HG03460 (cell line): ENCODE data around the gene ZSCAN2.
A peak's percentile ranks its signal among the peaks of the same experiment; 100 is the strongest.
"Not testable (repeated sequence)": the region's sequence is repeated elsewhere in the genome, so short reads cannot be mapped to it uniquely, and the experiment has no call there.

Source experiments
- ATAC-seq: cut with Tn5 transposase; IDR thresholded peaks from one replicate; pipeline ENCODE4 v1.9.1; 2021; ENCODE audit not compliant: unreplicated experiment

Gene ZSCAN2

DNA sequence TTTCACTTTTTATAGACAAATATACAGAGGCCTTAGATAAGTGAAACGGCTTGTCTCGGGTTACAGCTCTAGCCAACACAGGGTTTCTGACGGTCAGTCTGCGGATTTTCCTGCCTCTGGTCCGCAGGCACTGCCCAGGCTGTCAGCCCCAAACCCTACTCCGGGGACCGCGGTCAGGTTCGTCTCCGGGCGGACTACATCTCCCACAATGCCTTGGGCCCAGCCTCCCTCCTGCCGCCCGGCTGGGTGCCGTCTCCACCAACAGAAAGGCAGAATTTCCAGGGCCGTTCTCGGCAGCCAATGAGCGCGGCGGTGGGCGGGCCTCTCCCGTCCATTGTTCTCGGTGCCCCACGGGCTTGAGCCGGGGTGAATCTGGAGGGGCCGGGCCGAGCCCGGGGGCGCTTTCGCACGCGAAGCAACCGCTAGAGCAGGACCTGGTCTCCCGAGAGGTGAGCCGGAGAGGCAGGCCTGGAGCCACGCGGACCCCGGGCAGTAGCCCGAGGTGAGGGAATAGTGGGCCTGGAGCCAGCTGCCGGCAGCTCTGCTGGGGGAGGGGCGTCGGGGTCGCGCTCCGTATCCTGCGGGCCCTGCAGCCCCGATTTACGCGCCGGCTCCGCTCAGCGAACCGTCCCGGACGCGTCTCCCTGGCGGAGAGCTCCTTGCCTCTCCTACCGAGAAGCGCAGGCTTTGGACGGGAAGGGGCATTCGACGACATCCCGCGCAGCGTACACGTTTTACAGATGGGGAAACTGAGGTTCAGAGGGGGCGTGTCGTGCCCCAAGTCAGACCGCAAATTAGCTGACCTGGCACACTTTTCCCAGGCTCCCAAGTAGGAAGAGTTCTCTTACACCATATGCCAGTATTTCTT lies at the start of gene ZSCAN2:
ZSCAN2 (plus strand) TSS at position 323 of the 868 bp plus-strand sequence. CDS start 2,919 bp downstream, outside the sequence.
- peak; percentile 94 for ATAC-seq

DNA sequence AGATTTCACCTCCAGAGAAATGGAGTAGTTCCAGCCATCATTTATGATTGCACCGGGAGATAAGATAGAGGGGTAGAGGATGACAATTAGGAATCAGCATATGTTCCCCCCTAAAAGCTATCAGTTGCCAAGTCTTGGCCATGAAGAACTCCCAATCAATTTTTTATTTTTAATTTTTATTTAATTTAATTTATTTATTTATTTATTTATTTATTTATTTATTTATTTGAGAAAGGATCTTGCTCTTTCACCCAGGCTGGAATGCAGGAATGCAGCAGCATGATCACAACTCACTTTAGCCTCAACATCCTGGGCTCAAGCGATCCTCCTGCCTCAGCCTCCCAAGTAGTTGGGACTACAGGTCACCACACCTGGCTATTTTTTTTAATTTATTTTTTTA lies 49.2 kb upstream of the ZSCAN2 start:
- ATAC-seq = not testable (repeated sequence)

- ATAC-seq = no peak
Observed at GRCh38 chr15:84552896-84553295, 47.9 kb upstream of the ZSCAN2 start.

DNA sequence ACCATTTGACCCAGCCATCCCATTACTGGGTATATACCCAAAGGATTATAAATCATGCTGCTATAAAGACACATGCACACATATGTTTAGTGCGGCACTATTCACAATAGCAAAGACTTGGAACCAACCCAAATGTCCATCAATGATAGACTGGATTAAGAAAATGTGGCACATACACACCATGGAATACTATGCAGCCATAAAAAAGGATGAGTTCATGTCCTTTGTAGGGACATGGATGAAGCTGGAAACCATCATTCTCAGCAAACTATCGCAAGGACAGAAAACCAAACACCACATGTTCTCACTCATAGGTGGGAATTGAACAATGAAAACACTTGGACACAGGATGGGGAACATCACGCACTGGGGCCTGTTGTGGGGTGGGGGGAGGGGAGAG lies 44.1 kb upstream of the ZSCAN2 start:
- ATAC-seq = not testable (repeated sequence)

DNA sequence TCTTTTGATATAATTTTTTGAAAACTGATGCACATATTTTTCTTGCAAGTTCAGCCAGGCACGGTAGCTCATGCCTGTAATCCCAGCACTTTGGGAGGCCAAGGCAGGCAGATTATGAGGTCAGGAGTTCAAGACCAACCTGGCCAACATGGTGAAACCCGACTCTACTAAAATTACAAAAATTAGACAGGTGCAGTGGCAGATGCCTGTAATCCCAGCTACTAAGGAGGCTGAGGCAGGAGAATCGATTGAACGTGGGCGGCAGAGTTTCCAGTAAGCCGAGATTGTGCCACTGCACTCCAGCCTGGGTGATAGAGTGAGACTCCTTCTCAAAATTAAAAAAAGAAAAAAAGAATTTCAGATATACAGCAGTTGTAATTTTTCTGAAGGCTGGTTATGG lies 32.8 kb upstream of the ZSCAN2 start:
- not testable (repeated sequence) for ATAC-seq

DNA sequence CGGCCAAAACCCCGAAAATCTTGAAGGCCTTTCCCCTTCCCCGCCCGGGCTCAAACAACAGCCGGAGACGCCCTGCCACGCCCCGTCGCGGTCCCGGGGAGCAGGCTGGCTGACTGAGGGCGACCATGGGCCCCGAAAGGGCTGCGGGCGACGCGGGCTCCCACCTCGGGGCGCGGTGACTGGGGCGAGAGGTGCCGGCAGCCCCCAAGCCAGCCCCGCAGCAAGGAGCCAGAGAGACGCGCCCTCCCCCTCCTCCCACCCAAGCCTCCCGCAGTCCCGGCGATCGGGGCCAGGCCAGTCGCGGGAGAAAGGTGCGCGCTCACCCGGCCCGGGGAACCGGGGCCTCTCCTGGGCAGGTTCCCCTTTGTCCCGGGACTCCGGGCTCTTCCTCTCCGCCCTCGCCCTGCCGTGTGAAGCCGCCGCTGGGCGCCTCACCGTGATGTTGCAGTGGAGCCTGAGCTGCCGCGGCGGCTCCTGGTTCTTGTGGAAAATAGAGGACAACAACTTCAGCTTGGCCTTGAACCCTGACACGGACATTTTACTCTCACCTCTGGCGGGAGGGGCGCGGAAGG lies 30.6 kb upstream of the ZSCAN2 start:
- ATAC-seq = no peak

DNA sequence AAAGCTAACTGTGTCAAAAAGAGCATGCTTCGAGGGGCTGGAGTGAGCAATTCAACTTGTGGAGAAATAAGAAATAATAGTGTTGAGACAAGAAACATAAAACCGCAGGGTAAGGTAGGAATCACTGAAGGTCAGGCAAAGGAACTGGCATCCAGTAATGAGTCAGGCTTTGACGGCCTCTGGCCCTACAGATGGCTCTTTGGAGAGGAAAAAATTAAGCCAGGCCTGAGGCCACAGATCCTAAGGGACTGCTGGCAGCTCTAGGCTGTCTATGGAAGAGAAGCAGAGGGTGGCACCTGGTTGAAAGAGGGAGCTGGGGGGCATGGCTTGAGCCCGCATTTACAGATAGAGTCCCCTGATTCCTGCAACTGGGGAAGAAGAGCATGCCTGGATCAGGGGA lies 28.6 kb upstream of the ZSCAN2 start:
- ATAC-seq = no peak

- ATAC-seq = no peak
Observed at GRCh38 chr15:84575493-84575892, 25.3 kb upstream of the ZSCAN2 start.

- not testable (repeated sequence) for ATAC-seq
Observed at GRCh38 chr15:84577891-84578290, 22.9 kb upstream of the ZSCAN2 start.

- not testable (repeated sequence) for ATAC-seq
Observed at GRCh38 chr15:84579261-84579721, 21.5 kb upstream of the ZSCAN2 start.

DNA sequence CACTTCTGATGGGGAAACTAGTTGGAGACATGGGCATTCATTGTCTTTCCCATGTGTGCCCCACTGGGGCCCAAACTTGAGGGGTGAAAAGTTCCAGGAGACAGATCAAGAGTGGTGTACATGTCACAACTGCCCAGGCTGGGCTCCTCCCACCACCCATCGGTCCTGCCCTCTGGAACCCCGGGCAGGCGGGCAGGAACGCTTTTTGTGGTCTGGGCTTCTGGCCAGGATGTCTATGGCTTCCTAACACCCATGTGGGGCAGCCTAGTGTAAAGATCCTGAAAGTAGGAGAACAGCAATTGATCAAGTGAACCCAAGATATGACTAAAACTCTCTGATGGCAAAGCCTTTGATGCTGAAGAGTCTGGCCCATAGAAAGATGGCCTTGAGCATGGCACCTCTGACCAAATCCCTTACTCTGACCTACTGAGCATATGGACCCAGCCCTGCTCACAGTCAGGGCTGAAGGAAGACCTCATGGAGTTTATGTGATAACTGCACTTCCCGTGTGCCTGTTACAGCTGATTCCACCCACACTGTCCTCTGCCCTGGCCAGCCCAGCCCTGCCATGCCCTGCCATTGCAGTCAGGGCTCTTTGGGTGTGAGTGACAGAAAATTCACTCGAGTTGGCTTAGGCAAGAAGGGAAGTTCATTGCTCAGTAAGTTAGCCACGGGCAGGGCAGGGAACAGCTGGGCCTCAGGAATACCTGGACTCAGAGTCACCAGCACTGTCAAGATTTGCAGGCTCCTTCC lies 19.0 kb upstream of the ZSCAN2 start:
- ATAC-seq = not testable (repeated sequence)

- ATAC-seq = no peak
Observed at GRCh38 chr15:84582583-84583157, 18.1 kb upstream of the ZSCAN2 start.

DNA sequence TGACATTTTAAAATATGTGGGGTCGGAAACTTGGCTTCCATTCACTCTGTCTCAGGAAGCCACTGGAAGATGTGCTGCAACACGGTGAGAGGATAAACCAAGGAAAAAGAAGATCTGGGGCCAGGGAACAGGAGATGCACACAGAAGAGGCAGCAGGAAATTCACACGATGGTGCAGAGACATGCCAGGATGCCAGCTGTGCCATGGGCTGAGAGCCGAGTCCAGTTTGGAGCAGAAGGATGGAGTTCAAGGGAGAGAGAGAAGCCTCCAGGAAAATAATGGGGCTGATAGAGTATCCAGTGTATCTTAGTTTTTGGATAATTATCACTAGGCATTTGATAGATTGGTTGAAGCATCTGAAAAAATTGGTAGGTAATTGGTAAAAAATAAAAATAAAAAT lies 16.9 kb upstream of the ZSCAN2 start:
- ATAC-seq = not testable (repeated sequence)

DNA sequence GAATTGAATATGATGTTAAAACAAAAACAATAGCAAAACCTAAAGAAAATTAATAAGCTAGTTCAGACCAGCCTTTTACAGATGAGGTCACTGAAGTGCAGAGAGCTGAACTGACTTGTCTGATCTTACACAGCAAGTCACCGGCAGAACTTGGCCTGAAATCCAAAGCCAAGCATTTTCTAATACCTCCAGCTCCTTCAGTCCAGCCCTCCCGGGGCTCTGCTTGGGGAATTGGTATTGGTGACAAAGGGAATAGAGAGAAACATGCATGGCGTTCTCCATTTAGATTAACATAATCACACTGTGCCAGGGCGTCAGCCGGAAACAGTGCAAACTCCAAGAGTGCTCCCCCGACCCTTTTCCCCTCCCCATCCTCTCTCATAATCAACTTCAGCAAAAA lies 14.1 kb upstream of the ZSCAN2 start:
- no peak for ATAC-seq

- ATAC-seq = peak; percentile 97
Observed at GRCh38 chr15:84588053-84588874, 12.5 kb upstream of the ZSCAN2 start.

GRCh38 chr15:84590406-84590805 lies 10.4 kb upstream of the ZSCAN2 start:
- ATAC-seq = no peak

- ATAC-seq = no peak
Observed at GRCh38 chr15:84591815-84592214, 9.0 kb upstream of the ZSCAN2 start.

DNA sequence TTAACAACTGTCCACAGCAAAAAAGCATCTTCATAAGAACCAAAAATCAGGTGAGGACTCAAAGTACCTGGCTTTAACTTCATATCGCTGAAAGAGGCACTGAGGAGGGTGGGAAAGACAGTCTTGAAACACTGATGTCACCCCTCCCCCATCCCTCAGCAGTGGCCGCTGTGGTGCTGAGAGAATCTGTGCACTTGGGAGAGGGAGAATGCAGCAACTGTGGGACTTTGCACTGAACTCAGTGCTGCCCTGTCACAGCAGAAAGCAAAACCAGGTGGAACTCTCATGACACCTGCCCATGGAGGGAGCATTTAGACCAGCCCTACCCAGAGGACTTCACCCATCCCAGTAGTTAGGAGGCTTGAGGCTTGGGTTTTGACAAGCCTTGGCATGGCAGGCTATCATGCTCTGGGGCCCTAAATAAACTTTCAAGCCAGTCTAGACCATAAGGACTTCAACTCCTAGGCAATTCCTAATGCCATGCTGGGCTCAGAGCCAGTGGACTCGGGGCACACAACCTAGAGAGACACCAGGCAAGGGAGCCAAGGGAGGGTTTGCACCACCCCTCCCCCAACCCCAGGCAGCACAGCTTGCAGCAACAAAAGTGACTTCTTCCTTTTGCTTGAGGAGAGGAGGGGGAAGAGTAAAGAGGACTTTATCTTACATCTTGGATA lies 6.1 kb upstream of the ZSCAN2 start:
- ATAC-seq = no peak

- no peak for ATAC-seq
Observed at GRCh38 chr15:84595660-84596059, 5.1 kb upstream of the ZSCAN2 start.

DNA sequence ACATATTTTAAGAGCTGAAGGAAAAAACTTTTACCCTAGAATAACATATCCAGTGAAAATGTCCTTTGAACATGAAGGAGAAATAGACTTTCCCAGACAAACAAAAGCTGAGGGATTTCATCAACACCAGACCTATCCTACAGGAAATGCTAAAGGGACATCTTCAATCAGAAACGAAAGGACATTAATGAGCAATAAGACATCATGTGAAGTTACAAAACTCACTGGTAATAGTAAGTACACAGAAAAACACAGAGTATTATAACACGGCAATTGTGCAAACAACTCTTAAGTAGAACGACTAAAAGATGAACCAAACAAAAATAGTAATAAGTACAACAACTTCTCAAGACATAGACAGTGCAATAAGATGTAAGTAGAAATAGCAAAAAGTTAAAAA lies 3.5 kb upstream of the ZSCAN2 start:
- ATAC-seq = no peak
